RWPE1 (cell line): ENCODE results near the gene NR6A1.
"Not testable (repeated sequence)": the region's sequence is repeated elsewhere in the genome, so short reads cannot be mapped to it uniquely, and the experiment has no call there.

Source experiments
- CTCF ChIA-PET: fragments of 350-600 bp; sonication (Branson Sonifier 250); formaldehyde crosslinking; extraction: SDS; loops from one replicate; lab custom pipeline; 2021; lab: Yijun Ruan, JAX
- POLR2A ChIA-PET: fragments of 400-600 bp; formaldehyde crosslinking; extraction: SDS; loops from one replicate; lab custom pipeline; 2020; ENCODE audit warnings: antibody characterized with exemption; ENCODE audit not compliant: low non-redundant PET; lab: Yijun Ruan, JAX
- DNase-seq: peaks from one replicate; pipeline ENCODE4 v3.0.0; 2012; ENCODE audit warnings: low spot score
- H3K27ac ChIP-seq: fragments of 450-650 bp; 2 replicates; pipeline ENCODE4 v1.5.1; 2017
- CTCF ChIP-seq: fragments of 450-650 bp; conservative IDR thresholded peaks from 2 replicates; pipeline ENCODE4 v1.5.1; 2017; ENCODE audit warnings: low read depth, mild to moderate bottlenecking

Gene NR6A1

GRCh38 chr9:124747065-124747464, 24.0 kb downstream of the NR6A1 start:
- POLR2A ChIA-PET: no interaction called here

DNA sequence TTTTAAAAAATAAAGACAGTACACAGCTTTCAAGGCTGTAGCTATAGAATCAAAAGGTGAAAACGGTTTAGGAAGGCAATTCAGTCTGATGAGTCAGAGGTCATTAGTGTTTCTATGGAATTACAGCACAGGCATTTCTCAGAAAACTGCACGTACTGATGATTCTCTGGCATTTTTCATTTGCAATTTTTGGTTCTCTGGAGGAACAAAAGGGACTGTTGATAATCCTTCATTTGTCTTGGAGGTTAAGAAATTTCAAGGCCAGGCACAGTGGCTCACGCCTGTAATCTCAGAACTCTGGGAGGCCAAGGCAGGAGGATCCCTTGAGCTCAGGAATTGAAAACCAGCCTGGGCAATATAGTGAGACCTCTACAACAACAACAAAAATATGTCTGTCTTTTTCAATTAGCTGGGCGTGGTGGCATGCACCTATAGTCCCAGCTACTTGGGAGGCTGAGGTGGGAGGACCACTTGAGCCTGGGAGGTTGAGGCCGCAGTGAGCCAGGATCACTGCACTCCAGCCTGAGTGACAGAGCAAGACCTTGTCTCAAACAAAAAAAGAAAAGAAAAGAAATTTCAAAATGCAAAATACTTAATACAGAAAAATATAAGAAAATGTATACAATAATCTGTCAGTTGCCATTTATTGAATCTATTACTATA, 27.3 kb downstream of the NR6A1 start:
- POLR2A ChIA-PET: interaction anchor here (0.6 kb wide), 1 partner anchor 47 kb away, joined by 3 read pairs; no protein-coding TSS in a partner anchor
- CTCF ChIA-PET: interaction anchor here (0.6 to 1.5 kb wide), 5 partner anchors 10 to 307 kb away, joined by 3 to 6 read pairs (median 5); partner anchors contain the start of gene WDR38
- H3K27ac ChIP-seq: peak overlapping the region; percentile 62
- DNase-seq: peak; percentile 51
- TF ChIP-seq CTCF: no peak

More at GRCh38 chr9:124747065-124747464, 24.0 kb downstream of the NR6A1 start:
- CTCF ChIA-PET: interaction anchor here (0.8 kb wide), 1 partner anchor 20 kb away, joined by 3 read pairs; no protein-coding TSS in a partner anchor
- no peak for DNase-seq
- TF ChIP-seq CTCF: no peak
- no peak overlapping the region for H3K27ac ChIP-seq

- CTCF ChIA-PET: interaction anchor here (0.6 to 1.5 kb wide), 4 partner anchors 8 to 26 kb away, joined by 3 to 6 read pairs (median 4); no protein-coding TSS in a partner anchor
- TF ChIP-seq CTCF: no peak
- POLR2A ChIA-PET: interaction anchor here (0.5 to 0.6 kb wide), 2 partner anchors 21 to 48 kb away, joined by 3 read pairs; no protein-coding TSS in a partner anchor
- DNase-seq: no peak
- no peak overlapping the region for H3K27ac ChIP-seq
Measured at GRCh38 chr9:124742940-124743339, 28.2 kb downstream of the NR6A1 start.

DNA sequence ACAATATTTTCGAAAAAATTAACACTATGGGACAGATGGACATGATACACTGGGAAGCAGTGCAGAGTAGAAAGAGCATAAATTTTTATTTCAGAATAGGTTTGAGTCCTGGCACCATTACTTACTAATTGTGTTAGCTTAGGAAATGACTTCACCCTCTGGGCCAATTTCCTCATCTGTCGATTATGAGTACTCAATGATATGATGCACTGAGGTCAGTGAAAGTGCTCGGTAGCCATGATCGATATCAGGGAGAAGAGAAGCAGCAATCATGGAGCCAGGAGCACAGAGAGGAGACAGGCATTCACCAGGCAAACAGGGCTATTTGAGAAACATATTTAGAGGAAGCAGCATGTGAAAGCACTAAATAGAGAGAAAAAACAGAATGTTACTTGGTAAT, 29.4 kb downstream of the NR6A1 start:
- H3K27ac ChIP-seq: no peak overlapping the region
- ChIA-PET POLR2A (no interaction called here), CTCF (no interaction called here)
- no peak for TF ChIP-seq CTCF
- no peak for DNase-seq

GRCh38 chr9:124741149-124741548, 30.0 kb downstream of the NR6A1 start:
- ChIA-PET POLR2A (no interaction called here), CTCF (interaction anchor here (1.1 kb wide), 1 partner anchor 25 kb away, joined by 3 read pairs; no protein-coding TSS in a partner anchor)
- DNase-seq: no peak
- no peak for TF ChIP-seq CTCF
- no peak overlapping the region for H3K27ac ChIP-seq

GRCh38 chr9:124739360-124739759, 31.8 kb downstream of the NR6A1 start:
- CTCF ChIA-PET: no interaction called here
- no peak overlapping the region for H3K27ac ChIP-seq
- DNase-seq: no peak
- POLR2A ChIA-PET: no interaction called here
- no peak for TF ChIP-seq CTCF

DNA sequence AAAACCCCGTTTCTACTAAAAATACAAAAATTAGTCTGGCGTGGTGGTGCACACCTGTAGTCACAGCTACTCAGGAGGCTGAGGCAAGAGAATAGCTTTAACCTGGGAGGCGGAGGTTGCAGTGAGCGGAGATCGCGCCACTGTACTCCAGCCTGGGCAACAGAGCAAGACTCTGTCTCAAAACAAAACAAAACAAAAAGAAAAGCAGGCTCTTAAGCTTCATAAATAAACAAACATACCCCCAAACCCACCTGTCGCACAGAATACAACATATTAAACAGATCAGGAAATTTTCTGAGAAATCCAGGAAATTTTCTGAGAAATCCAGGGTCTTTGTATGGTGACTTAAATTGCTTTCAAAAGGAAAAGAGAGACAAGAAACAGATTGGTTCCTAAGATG, 33.0 kb downstream of the NR6A1 start:
- CTCF ChIA-PET: interaction anchor here (0.6 kb wide), 1 partner anchor 19 kb away, joined by 5 read pairs; no protein-coding TSS in a partner anchor
- DNase-seq, H3K27ac ChIP-seq, POLR2A ChIA-PET: not testable (repeated sequence)
